Spleen (tissue), 7 donors: ENCODE results near the gene IL26.

Source experiments
- CTCF ChIP-seq, 11 experiments: fragments of 200-600 bp in 7 of 11; fragments of 450-650 bp in 4 of 11; sonication (generic) in 4 of 11; IDR thresholded peaks in 8 of 11; conservative IDR thresholded peaks in 3 of 11; 1 replicate in 7 of 11; 2 replicates in 4 of 11; pipeline versions ENCODE4 v1.4.0 to v1.8.0; 2016 to 2021; ENCODE audit warnings: antibody characterized with exemption in 11 of 11, inconsistent platforms in 4 of 11, mild to moderate bottlenecking in 1 of 11
- POLR2A ChIP-seq, 3 donors: fragments of 450-650 bp; IDR thresholded peaks; one replicate each; pipeline ENCODE4 v1.5.1; 2017; ENCODE audit warnings: antibody characterized with exemption in 3 of 3, mild to moderate bottlenecking in 1 of 3
- donor health status: DM: no; HTN: no; CAD: no; lungs with moderate emphysema.
- donor health status: DM: no; HTN: no; CAD: no.
- donor health status: DM: no; HTN: no; CAD: no.

GRCh38 chr12:68233498-68233897, 7.9 kb upstream of the IL26 start:
- TF ChIP-seq CTCF (IDR thresholded peaks at IDR 0.05 in 8 of 11, conservative IDR thresholded peaks at IDR 0.05 in 3 of 11) (no peak), POLR2A (IDR thresholded peaks at IDR 0.05) (no peak)
